ENCODE measurements around the gene PCIF1.
A peak's percentile ranks its signal among the peaks of the same experiment; 100 is the strongest.

Gene PCIF1

GRCh38 chr20:45904583-45905504 is 29.6 kb upstream of the PCIF1 start:
- DNase-seq (ENCODE audit: low spot score): no peak

GRCh38 chr20:45905505-45906079 is 28.9 kb upstream of the PCIF1 start:
- peak; percentile 68 for DNase-seq (ENCODE audit: low spot score)

- no peak for DNase-seq (ENCODE audit: low spot score)
These were observed 27.1 kb upstream of the PCIF1 start for GRCh38 chr20:45907219-45907948.

GRCh38 chr20:45908084-45908483 is 26.4 kb upstream of the PCIF1 start:
- DNase-seq (ENCODE audit: low spot score): no peak

GRCh38 chr20:45909336-45909808 is 25.1 kb upstream of the PCIF1 start:
- DNase-seq (ENCODE audit: low spot score): no peak

- DNase-seq (ENCODE audit: low spot score): no peak
These were observed 24.4 kb upstream of the PCIF1 start for GRCh38 chr20:45909817-45910669.

- peak; percentile 97 for DNase-seq (ENCODE audit: low spot score)
These were observed 23.6 kb upstream of the PCIF1 start for GRCh38 chr20:45910670-45911485.

- peak; percentile 68 for DNase-seq (ENCODE audit: low spot score)
These were observed 22.8 kb upstream of the PCIF1 start, which contains the start of gene PLTP for GRCh38 chr20:45911486-45912343. TSS of gene PLTP (minus strand) at chr20:45912155. CDS start at chr20:45911452, 703 bp downstream.

GRCh38 chr20:45912344-45912682 is 22.2 kb upstream of the PCIF1 start:
- DNase-seq (ENCODE audit: low spot score): no peak

- DNase-seq (ENCODE audit: low spot score): no peak
These were observed 21.4 kb upstream of the PCIF1 start for GRCh38 chr20:45913116-45913515.

GRCh38 chr20:45917790-45918141 is 16.7 kb upstream of the PCIF1 start:
- no peak for DNase-seq (ENCODE audit: low spot score)

- DNase-seq (ENCODE audit: low spot score): no peak
These were observed 16.2 kb upstream of the PCIF1 start for GRCh38 chr20:45918182-45918737.

- no peak for DNase-seq (ENCODE audit: low spot score)
These were observed 15.5 kb upstream of the PCIF1 start for GRCh38 chr20:45918779-45919537.

- DNase-seq (ENCODE audit: low spot score): no peak
These were observed 14.7 kb upstream of the PCIF1 start for GRCh38 chr20:45919542-45920399.

- DNase-seq (ENCODE audit: low spot score): no peak
These were observed 13.8 kb upstream of the PCIF1 start for GRCh38 chr20:45920462-45921336.

GRCh38 chr20:45921337-45922189 is 12.9 kb upstream of the PCIF1 start:
- DNase-seq (ENCODE audit: low spot score): no peak
